ENCODE results near the gene UTP14A. TPM values are rescaled to one million over a fixed set of nuclear protein-coding genes. Genes with fewer than 3 reads are reported as not detected.

The UTP14A gene
- total and polyA plus RNA-seq, 2 of the 13 experiments (the other 11 are each of a cell fraction or from before 2014, with no cell fraction given): 7.4 to 19.0 TPM

GRCh38 chrX:129905787-129906580 is at the start of gene UTP14A (continued):
- TF ChIP-seq ZNF513 (CRISPR knock-in tag; conservative IDR thresholded peaks at IDR 0.05): no peak
- no peak for TF ChIP-seq HMG20A (CRISPR knock-in tag; IDR thresholded peaks at IDR 0.05; ENCODE audit: borderline replicate concordance)
- no peak for TF ChIP-seq EED (CRISPR knock-in tag; IDR thresholded peaks at IDR 0.05)
- no peak for TF ChIP-seq ZNF609 (CRISPR knock-in tag; IDR thresholded peaks at IDR 0.05; ENCODE audit: borderline replicate concordance)
- no peak for TF ChIP-seq LBX2 (CRISPR knock-in tag; IDR thresholded peaks at IDR 0.05; ENCODE audit: borderline replicate concordance)
- peak; percentile 93 for TF ChIP-seq CREM (IDR thresholded peaks at IDR 0.05)
- TF ChIP-seq CREM (CRISPR knock-in tag; IDR thresholded peaks at IDR 0.05): no peak
- TF ChIP-seq HNRNPUL1 (IDR thresholded peaks at IDR 0.05; ENCODE audit: low read depth, low read length): no peak
- no peak for TF ChIP-seq ZNF30 (CRISPR knock-in tag; IDR thresholded peaks at IDR 0.05)
- no peak for TF ChIP-seq ZNF580 (CRISPR knock-in tag; IDR thresholded peaks at IDR 0.05; ENCODE audit: borderline replicate concordance, low read depth)
- no peak for TF ChIP-seq ZNF720 (CRISPR knock-in tag; IDR thresholded peaks at IDR 0.05)
- TF ChIP-seq FOXM1 (CRISPR knock-in tag; IDR thresholded peaks at IDR 0.05): no peak
- TF ChIP-seq ZNF333 (CRISPR knock-in tag; IDR thresholded peaks at IDR 0.05; ENCODE audit: borderline replicate concordance): peak; percentile 55; the same call in 1 of the 2 replicates
- no peak for TF ChIP-seq BCL6 (CRISPR knock-in tag; IDR thresholded peaks at IDR 0.05)
- TF ChIP-seq CBFB (CRISPR knock-in tag; IDR thresholded peaks at IDR 0.05): no peak
- peak; percentile 78 for TF ChIP-seq YEATS4 (CRISPR knock-in tag; IDR thresholded peaks at IDR 0.05; ENCODE audit: borderline replicate concordance)
- no peak for TF ChIP-seq ZNF569 (CRISPR knock-in tag; IDR thresholded peaks at IDR 0.05; ENCODE audit: borderline replicate concordance)
- TF ChIP-seq ZNF383 (CRISPR knock-in tag; IDR thresholded peaks at IDR 0.05; ENCODE audit: borderline replicate concordance): no peak
- TF ChIP-seq PTBP1 (IDR thresholded peaks at IDR 0.05; ENCODE audit: low read depth, low read length, poor library complexity, severe bottlenecking): no peak
- TF ChIP-seq KAT2B (IDR thresholded peaks at IDR 0.05; ENCODE audit: borderline replicate concordance, low read depth, low read length): no peak
- no peak for TF ChIP-seq AHR (CRISPR knock-in tag; IDR thresholded peaks at IDR 0.05)
- peak; percentile 83 for TF ChIP-seq SPEN (CRISPR knock-in tag; IDR thresholded peaks at IDR 0.05; ENCODE audit: low read depth)
- no peak for TF ChIP-seq ZNF546 (CRISPR knock-in tag; conservative IDR thresholded peaks at IDR 0.05)
- TF ChIP-seq ZNF12 (CRISPR knock-in tag; IDR thresholded peaks at IDR 0.05): no peak; the same call in 1 of the 2 replicates

Measured in HepG2 (cell line).